Measurements from ENCODE around the gene COL13A1.

- TF ChIP-seq CTCF (IDR thresholded peaks at IDR 0.05) (no peak), POLR2A (IDR thresholded peaks at IDR 0.05) (no peak)
Measured at GRCh38 chr10:69780077-69780476, 21.6 kb upstream of the COL13A1 start.
